HCT116 (cell line): ENCODE measurements around the gene FRMD4A. TPM values are rescaled to one million over a fixed set of nuclear protein-coding genes. Genes with fewer than 3 reads are reported as not detected.

Source experiments
- ATAC-seq: fragments of 200-7000 bp; cut with Tn5 transposase; 2 replicates; pipeline ENCODE4 v1.9.1; 2020; ENCODE audit warnings: mild to moderate bottlenecking, moderate library complexity
- BruUV-seq: library from RNA; stranded (reverse); fragments of 400-500 nt; replicated peaks from 2 replicates; lab custom pipeline; 2021; lab: Mats Ljungman, UMichigan
- CTCF ChIA-PET: fragments of 300-600 bp; sonication (Branson Sonifier 250); formaldehyde crosslinking; loops from one replicate; lab custom pipeline; 2021; ENCODE audit warnings: antibody characterized with exemption; lab: Charles Lee
- POLR2A ChIA-PET: fragments of 300-600, 350-600 bp; sonication (Branson Sonifier 250); formaldehyde crosslinking; loops from one replicate; lab custom pipeline; 2021; ENCODE audit warnings: antibody characterized with exemption; lab: Charles Lee
- RAD21 ChIA-PET, 2 experiments: fragments of 300-600 bp; sonication (Branson Sonifier 250); formaldehyde crosslinking; loops; one replicate each; lab custom pipeline; 2023; ENCODE audit warnings: low total read pairs in 2 of 2; ENCODE audit not compliant: uncharacterized antibody in 2 of 2, unreplicated experiment in 2 of 2, low non-redundant PET in 1 of 2; lab: Charles Lee
- DNase-seq: peaks from one replicate; pipeline ENCODE4 v3.0.0-alpha.2; 2010; ENCODE audit warnings: low read depth, low spot score
- H2AFZ ChIP-seq: fragments of 200-600 bp; shearing (Covaris generic), sonication (generic); 2 replicates; pipeline ENCODE4 v1.6.1; 2017; ENCODE audit warnings: low read depth, mixed run types, mixed read lengths, antibody characterized with exemption, low read length; ENCODE audit not compliant: poor library complexity, severe bottlenecking
- H3K27ac ChIP-seq: 2 replicates; pipeline ENCODE4 v1.5.1; 2012; ENCODE audit warnings: low read depth, low read length
- H3K27me3 ChIP-seq: fragments of 200-600 bp; sonication (generic); 2 replicates; pipeline ENCODE4 v1.6.1; 2016; ENCODE audit warnings: mixed run types, low read length, mixed read lengths; ENCODE audit not compliant: insufficient read depth
- H3K36me3 ChIP-seq, 2 experiments: fragments of 200-500 bp in 1 of 2; fragments of 200-600 bp in 1 of 2; sonication (Bioruptor generic) in 1 of 2; sonication (generic) in 1 of 2; 2 replicates each; pipeline versions ENCODE4 v1.5.1 to v1.6.1; 2014 to 2016; ENCODE audit warnings: low read length in 2 of 2, inconsistent platforms in 1 of 2, mixed read lengths in 1 of 2, mixed run types in 1 of 2; ENCODE audit not compliant: insufficient read depth in 2 of 2, control insufficient read depth in 1 of 2
- H3K4me1 ChIP-seq, 2 experiments: fragments of 200-600 bp in 1 of 2; sonication (generic) in 1 of 2; 2 replicates each; pipeline versions ENCODE4 v1.5.1 to v1.6.1; 2012 to 2017; ENCODE audit warnings: low read length in 2 of 2, inconsistent platforms in 1 of 2, mild to moderate bottlenecking in 1 of 2, mixed read lengths in 1 of 2, mixed run types in 1 of 2, moderate library complexity in 1 of 2; ENCODE audit not compliant: insufficient read depth in 2 of 2, control insufficient read depth in 1 of 2
- H3K4me2 ChIP-seq: fragments of 200-600 bp; sonication (generic); 2 replicates; pipeline ENCODE4 v1.6.1; 2017; ENCODE audit warnings: mixed run types, low read length, mixed read lengths
- H3K4me3 ChIP-seq, 2 experiments: fragments of 200-600 bp in 1 of 2; sonication (generic) in 1 of 2; replicated peaks in 1 of 2; 2 replicates each; pipeline ENCODE4 v1.5.1; 2011 to 2016; ENCODE audit warnings: low read length in 2 of 2, control low read depth in 1 of 2, low read depth in 1 of 2, mild to moderate bottlenecking in 1 of 2, mixed read lengths in 1 of 2, mixed run types in 1 of 2
- H3K79me2 ChIP-seq: fragments of 200-600 bp; sonication (generic); 2 replicates; pipeline ENCODE4 v1.6.1; 2017; ENCODE audit warnings: mild to moderate bottlenecking, mixed run types, low read length, moderate library complexity, mixed read lengths; ENCODE audit not compliant: insufficient read depth
- H3K9ac ChIP-seq: fragments of 200-600 bp; sonication (generic); 2 replicates; pipeline ENCODE4 v1.6.1; 2016; ENCODE audit warnings: low read length, mixed read lengths
- H3K9me2 ChIP-seq: fragments of 200-600 bp; sonication (generic), shearing (Covaris generic); 2 replicates; pipeline ENCODE4 v1.6.1; 2017; ENCODE audit warnings: mixed run types, mild to moderate bottlenecking, moderate library complexity; ENCODE audit not compliant: insufficient read depth
- H3K9me3 ChIP-seq, 2 experiments: fragments of 200-500 bp in 1 of 2; fragments of 200-600 bp in 1 of 2; sonication (Bioruptor generic) in 1 of 2; sonication (generic) in 1 of 2; 2 replicates each; pipeline ENCODE4 v1.6.1; 2014 to 2017; ENCODE audit warnings: low read length in 2 of 2, mixed read lengths in 2 of 2, inconsistent platforms in 1 of 2, low read depth in 1 of 2, mild to moderate bottlenecking in 1 of 2, mixed run types in 1 of 2, moderate library complexity in 1 of 2; ENCODE audit not compliant: control insufficient read depth in 1 of 2, insufficient read depth in 1 of 2
- H4K20me1 ChIP-seq: fragments of 200-600 bp; sonication (generic), shearing (Covaris generic); 2 replicates; pipeline ENCODE4 v1.6.1; 2017; ENCODE audit warnings: mixed run types, mild to moderate bottlenecking, moderate library complexity; ENCODE audit not compliant: insufficient read depth
- CEBPB ChIP-seq: IDR thresholded peaks from 2 replicates; pipeline ENCODE4 v1.6.1; 2012; ENCODE audit warnings: low read depth
- ELF1 ChIP-seq: IDR thresholded peaks from 2 replicates; pipeline ENCODE4 v1.6.1; 2012; ENCODE audit warnings: low read depth, borderline replicate concordance
- EZH2phosphoT487 ChIP-seq: fragments of 200-600 bp; IDR thresholded peaks from 2 replicates; pipeline ENCODE4 v1.6.1; 2018; ENCODE audit warnings: antibody characterized with exemption, borderline replicate concordance
- FOSL1 ChIP-seq: IDR thresholded peaks from 2 replicates; pipeline ENCODE4 v1.6.1; 2012; ENCODE audit warnings: low read depth
- JUND ChIP-seq: IDR thresholded peaks from 2 replicates; pipeline ENCODE4 v1.6.1; 2012
- POLR2A ChIP-seq: IDR thresholded peaks from 2 replicates; pipeline ENCODE4 v1.7.0; 2011; ENCODE audit warnings: borderline replicate concordance; ENCODE audit not compliant: insufficient read depth, insufficient read length; ENCODE audit errors: extremely low read depth
- SRF ChIP-seq: IDR thresholded peaks from 2 replicates; pipeline ENCODE4 v1.6.1; 2012; ENCODE audit warnings: low read depth
- TCF7L2 ChIP-seq: IDR thresholded peaks from 2 replicates; pipeline ENCODE4 v1.7.0; 2011; ENCODE audit warnings: borderline replicate concordance, inconsistent platforms; ENCODE audit not compliant: insufficient read depth, insufficient read length; ENCODE audit errors: extremely low read depth
- ZFX ChIP-seq: fragments of 450-650 bp; IDR thresholded peaks from 2 replicates; pipeline ENCODE4 v1.6.1; 2017
- intact Hi-C: fragments of 100-400 bp; cut with micrococcal nuclease; formaldehyde crosslinking; loops from 2 replicates; pipeline ENCODE4 v1.10.0; 2022
- total RNA-seq: library from RNA; stranded (reverse); gene quantifications from one replicate; pipeline ENCODE4 v1.2.1, GENCODE V29; 2021; ENCODE audit not compliant: unreplicated experiment
- TF ChIP-seq, protein P1 (sequence below): IDR thresholded peaks from 2 replicates; pipeline ENCODE4 v1.6.1; 2012; ENCODE audit warnings: low read depth
- TF ChIP-seq, protein P2 (sequence below): IDR thresholded peaks from 2 replicates; pipeline ENCODE4 v1.6.1; 2012
- TF ChIP-seq, protein P3 (sequence below): IDR thresholded peaks from 2 replicates; pipeline ENCODE4 v1.6.1; 2011; ENCODE audit warnings: mild to moderate bottlenecking, low read length, moderate library complexity; ENCODE audit not compliant: insufficient replicate concordance; ENCODE audit errors: extremely low read depth

Gene FRMD4A
- total RNA-seq, 1 experiment from 2014 or later = 0.20 TPM

DNA sequence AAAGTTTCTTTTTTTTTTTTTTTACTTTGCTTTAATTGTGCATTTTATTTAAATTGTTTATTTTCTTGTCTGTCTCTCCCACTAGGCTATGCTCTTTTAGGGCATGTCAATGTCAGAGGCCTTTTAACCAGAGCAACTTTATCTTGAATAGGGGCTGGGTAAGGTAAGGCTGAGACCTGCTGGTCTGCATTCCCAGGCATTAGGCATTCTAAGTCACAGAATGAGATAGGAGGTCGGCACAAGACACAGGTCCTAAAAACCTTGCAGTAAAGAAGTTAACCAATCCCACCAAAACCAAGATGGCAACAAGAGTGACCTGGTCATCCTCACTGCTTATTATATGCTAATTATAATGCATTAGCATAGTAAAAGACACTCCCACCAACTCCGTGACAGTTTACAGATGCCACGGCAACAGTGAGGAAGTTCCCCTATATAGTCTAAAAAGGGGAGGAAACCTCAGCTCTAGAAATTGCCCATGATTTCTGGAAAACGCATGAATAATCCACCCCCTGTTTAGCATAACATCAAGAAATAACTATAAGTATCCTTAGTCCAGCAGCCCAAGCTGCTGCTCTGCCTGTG lies 47.0 kb upstream of the FRMD4A start:
- no peak overlapping the region for H3K27ac ChIP-seq
- H4K20me1 ChIP-seq = no peaks in the 10 kb centered on the region
- no peak for ATAC-seq
- peaks cover 55% of the 10 kb centered on the region; the same call in 1 of the 2 replicates for H3K27me3 ChIP-seq
- H3K4me1 ChIP-seq = no peaks in the 10 kb centered on the region
- ChIA-PET RAD21 (no interaction called here), CTCF (no interaction called here), POLR2A (no interaction called here)
- H3K4me3 ChIP-seq = no peak overlapping the region
- no peak overlapping the region for H2AFZ ChIP-seq
- BruUV-seq = no TSS peak
- no peak overlapping the region for H3K4me2 ChIP-seq
- H3K9ac ChIP-seq = no peak overlapping the region
- intact Hi-C loops = no loop called here
- H3K9me2 ChIP-seq = no peaks in the 10 kb centered on the region
- H3K79me2 ChIP-seq = no peaks in the 10 kb centered on the region
- H3K36me3 ChIP-seq = no peaks in the 10 kb centered on the region
- DNase-seq = no peak
- no peak for TF ChIP-seq EZH2phosphoT487
- TF ChIP-seq, protein P1, sequence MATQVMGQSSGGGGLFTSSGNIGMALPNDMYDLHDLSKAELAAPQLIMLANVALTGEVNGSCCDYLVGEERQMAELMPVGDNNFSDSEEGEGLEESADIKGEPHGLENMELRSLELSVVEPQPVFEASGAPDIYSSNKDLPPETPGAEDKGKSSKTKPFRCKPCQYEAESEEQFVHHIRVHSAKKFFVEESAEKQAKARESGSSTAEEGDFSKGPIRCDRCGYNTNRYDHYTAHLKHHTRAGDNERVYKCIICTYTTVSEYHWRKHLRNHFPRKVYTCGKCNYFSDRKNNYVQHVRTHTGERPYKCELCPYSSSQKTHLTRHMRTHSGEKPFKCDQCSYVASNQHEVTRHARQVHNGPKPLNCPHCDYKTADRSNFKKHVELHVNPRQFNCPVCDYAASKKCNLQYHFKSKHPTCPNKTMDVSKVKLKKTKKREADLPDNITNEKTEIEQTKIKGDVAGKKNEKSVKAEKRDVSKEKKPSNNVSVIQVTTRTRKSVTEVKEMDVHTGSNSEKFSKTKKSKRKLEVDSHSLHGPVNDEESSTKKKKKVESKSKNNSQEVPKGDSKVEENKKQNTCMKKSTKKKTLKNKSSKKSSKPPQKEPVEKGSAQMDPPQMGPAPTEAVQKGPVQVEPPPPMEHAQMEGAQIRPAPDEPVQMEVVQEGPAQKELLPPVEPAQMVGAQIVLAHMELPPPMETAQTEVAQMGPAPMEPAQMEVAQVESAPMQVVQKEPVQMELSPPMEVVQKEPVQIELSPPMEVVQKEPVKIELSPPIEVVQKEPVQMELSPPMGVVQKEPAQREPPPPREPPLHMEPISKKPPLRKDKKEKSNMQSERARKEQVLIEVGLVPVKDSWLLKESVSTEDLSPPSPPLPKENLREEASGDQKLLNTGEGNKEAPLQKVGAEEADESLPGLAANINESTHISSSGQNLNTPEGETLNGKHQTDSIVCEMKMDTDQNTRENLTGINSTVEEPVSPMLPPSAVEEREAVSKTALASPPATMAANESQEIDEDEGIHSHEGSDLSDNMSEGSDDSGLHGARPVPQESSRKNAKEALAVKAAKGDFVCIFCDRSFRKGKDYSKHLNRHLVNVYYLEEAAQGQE = no peak
- no peak for TF ChIP-seq CEBPB
- no peak for TF ChIP-seq JUND
- TF ChIP-seq FOSL1 = no peak
- no peak for TF ChIP-seq POLR2A
- TF ChIP-seq SRF = no peak
- TF ChIP-seq, protein P2, sequence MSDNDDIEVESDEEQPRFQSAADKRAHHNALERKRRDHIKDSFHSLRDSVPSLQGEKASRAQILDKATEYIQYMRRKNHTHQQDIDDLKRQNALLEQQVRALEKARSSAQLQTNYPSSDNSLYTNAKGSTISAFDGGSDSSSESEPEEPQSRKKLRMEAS = no peak
- TF ChIP-seq ELF1 = no peak
- TF ChIP-seq ZFX = no peak
- TF ChIP-seq TCF7L2 = no peak
- TF ChIP-seq, protein P3, sequence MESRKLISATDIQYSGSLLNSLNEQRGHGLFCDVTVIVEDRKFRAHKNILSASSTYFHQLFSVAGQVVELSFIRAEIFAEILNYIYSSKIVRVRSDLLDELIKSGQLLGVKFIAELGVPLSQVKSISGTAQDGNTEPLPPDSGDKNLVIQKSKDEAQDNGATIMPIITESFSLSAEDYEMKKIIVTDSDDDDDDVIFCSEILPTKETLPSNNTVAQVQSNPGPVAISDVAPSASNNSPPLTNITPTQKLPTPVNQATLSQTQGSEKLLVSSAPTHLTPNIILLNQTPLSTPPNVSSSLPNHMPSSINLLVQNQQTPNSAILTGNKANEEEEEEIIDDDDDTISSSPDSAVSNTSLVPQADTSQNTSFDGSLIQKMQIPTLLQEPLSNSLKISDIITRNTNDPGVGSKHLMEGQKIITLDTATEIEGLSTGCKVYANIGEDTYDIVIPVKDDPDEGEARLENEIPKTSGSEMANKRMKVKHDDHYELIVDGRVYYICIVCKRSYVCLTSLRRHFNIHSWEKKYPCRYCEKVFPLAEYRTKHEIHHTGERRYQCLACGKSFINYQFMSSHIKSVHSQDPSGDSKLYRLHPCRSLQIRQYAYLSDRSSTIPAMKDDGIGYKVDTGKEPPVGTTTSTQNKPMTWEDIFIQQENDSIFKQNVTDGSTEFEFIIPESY = no peak
- H3K9me3 ChIP-seq = no peaks in the 10 kb centered on the region
